MM.1S (cell line): ENCODE results near the gene FAXDC2.

Experiments
- DNase-seq: peaks from one replicate; pipeline ENCODE4 v3.0.0-alpha.2; 2015
- H2AFZ ChIP-seq: fragments of 300-600 bp; sonication (generic); 2 replicates; pipeline ENCODE4 v1.6.0; 2016; ENCODE audit warnings: antibody characterized with exemption, low read length
- H3F3A ChIP-seq: fragments of 300-600 bp; sonication (generic); 2 replicates; pipeline ENCODE4 v1.6.1; 2016; ENCODE audit warnings: mild to moderate bottlenecking, antibody characterized with exemption, low read length, moderate library complexity, mixed read lengths; ENCODE audit not compliant: insufficient read depth
- H3K27ac ChIP-seq: fragments of 300-600 bp; sonication (generic); 2 replicates; pipeline ENCODE4 v1.5.1; 2016; ENCODE audit warnings: mild to moderate bottlenecking, low read length
- H3K27me3 ChIP-seq: fragments of 300-600 bp; sonication (generic); replicated peaks from 2 replicates; pipeline ENCODE4 v1.6.0; 2016; ENCODE audit warnings: low read length; ENCODE audit not compliant: insufficient read depth
- H3K36me3 ChIP-seq: fragments of 300-600 bp; sonication (generic); replicated peaks from 2 replicates; pipeline ENCODE4 v1.6.1; 2016; ENCODE audit warnings: mild to moderate bottlenecking, low read length, mixed read lengths; ENCODE audit not compliant: insufficient read depth
- H3K4me1 ChIP-seq: fragments of 300-600 bp; sonication (generic); 2 replicates; pipeline ENCODE4 v1.6.1; 2016; ENCODE audit warnings: low read length, mixed read lengths
- H3K4me2 ChIP-seq: fragments of 300-600 bp; sonication (generic); 2 replicates; pipeline ENCODE4 v1.6.0; 2016; ENCODE audit warnings: low read depth, low read length
- H3K4me3 ChIP-seq: fragments of 300-600 bp; sonication (generic); 2 replicates; pipeline ENCODE4 v1.5.1; 2016; ENCODE audit warnings: low read length, mixed read lengths
- H3K79me2 ChIP-seq: fragments of 300-600 bp; sonication (generic); 2 replicates; pipeline ENCODE4 v1.6.1; 2016; ENCODE audit warnings: mixed run types, low read length, mixed read lengths
- H3K9ac ChIP-seq: fragments of 300-600 bp; sonication (generic); 2 replicates; pipeline ENCODE4 v1.6.1; 2016; ENCODE audit warnings: low read length, mixed read lengths
- H3K9me2 ChIP-seq: fragments of 300-600 bp; sonication (generic); replicated peaks from 2 replicates; pipeline ENCODE4 v1.6.1; 2016; ENCODE audit warnings: mild to moderate bottlenecking, low read length, mixed read lengths; ENCODE audit not compliant: insufficient read depth
- H3K9me3 ChIP-seq: fragments of 300-600 bp; sonication (generic); replicated peaks from 2 replicates; pipeline ENCODE4 v1.6.1; 2016; ENCODE audit warnings: mild to moderate bottlenecking, low read length, mixed read lengths; ENCODE audit not compliant: insufficient read depth
- H4K20me1 ChIP-seq: fragments of 300-600 bp; sonication (generic); 2 replicates; pipeline ENCODE4 v1.6.1; 2016; ENCODE audit warnings: mild to moderate bottlenecking, low read length, moderate library complexity, mixed read lengths; ENCODE audit not compliant: insufficient read depth
- CTCF ChIP-seq: fragments of 300-600 bp; sonication (generic); IDR thresholded peaks from 2 replicates; pipeline ENCODE4 v1.5.1; 2016; ENCODE audit warnings: antibody characterized with exemption, low read length, mixed read lengths
- EZH2 ChIP-seq: fragments of 300-600 bp; sonication (generic); optimal IDR thresholded peaks from 2 replicates; pipeline ENCODE3; 2017; ENCODE audit warnings: low read depth, mild to moderate bottlenecking, antibody characterized with exemption, low read length, mixed read lengths
- EZH2phosphoT487 ChIP-seq: fragments of 300-600 bp; sonication (generic); IDR thresholded peaks from 2 replicates; pipeline ENCODE4 v1.6.1; 2018; ENCODE audit warnings: antibody characterized with exemption, low read length

FAXDC2 gene

GRCh38 chr5:154776167-154776566 is 74.2 kb downstream of the FAXDC2 start:
- H3K4me3 ChIP-seq, result no peak overlapping the region
- H3K27me3 ChIP-seq, result no peaks in the 10 kb centered on the region
- no peak overlapping the region for H2AFZ ChIP-seq
- no peak for TF ChIP-seq EZH2phosphoT487
- no peak for TF ChIP-seq CTCF
- no peak for TF ChIP-seq EZH2
- H3K4me2 ChIP-seq, result no peak overlapping the region
- no peaks in the 10 kb centered on the region for H3K9me2 ChIP-seq
- no peaks in the 10 kb centered on the region for H3K36me3 ChIP-seq
- H4K20me1 ChIP-seq, result peaks cover 52% of the 10 kb centered on the region
- H3F3A ChIP-seq, result no peaks in the 10 kb centered on the region
- H3K9me3 ChIP-seq, result no peaks in the 10 kb centered on the region
- H3K9ac ChIP-seq, result no peak overlapping the region
- no peak for DNase-seq
- H3K79me2 ChIP-seq, result peaks cover 100% of the 10 kb centered on the region
- H3K4me1 ChIP-seq, result peaks cover 10% of the 10 kb centered on the region
- no peak overlapping the region for H3K27ac ChIP-seq

- Histone ChIP-seq H2AFZ (no peak overlapping the region), H4K20me1 (peaks cover 69% of the 10 kb centered on the region), H3K4me1 (no peaks in the 10 kb centered on the region; the same call in 1 of the 2 replicates), H3F3A (no peaks in the 10 kb centered on the region), H3K4me3 (no peak overlapping the region), H3K4me2 (no peak overlapping the region), H3K79me2 (peaks cover 99% of the 10 kb centered on the region), H3K27me3 (no peaks in the 10 kb centered on the region), H3K9me3 (no peaks in the 10 kb centered on the region), H3K27ac (no peak overlapping the region), H3K9ac (no peak overlapping the region), H3K9me2 (no peaks in the 10 kb centered on the region), H3K36me3 (no peaks in the 10 kb centered on the region)
- TF ChIP-seq EZH2, result no peak
- TF ChIP-seq CTCF, result no peak
- TF ChIP-seq EZH2phosphoT487, result no peak
- no peak for DNase-seq
Observed at GRCh38 chr5:154773326-154773725, 77.1 kb downstream of the FAXDC2 start.

- Histone ChIP-seq H3K79me2 (peaks cover 99% of the 10 kb centered on the region), H3F3A (no peaks in the 10 kb centered on the region), H3K9ac (no peak overlapping the region), H3K4me3 (no peak overlapping the region), H3K9me3 (no peaks in the 10 kb centered on the region), H3K4me1 (no peaks in the 10 kb centered on the region), H3K36me3 (no peaks in the 10 kb centered on the region), H3K27ac (no peak overlapping the region), H4K20me1 (peaks cover 87% of the 10 kb centered on the region), H3K9me2 (no peaks in the 10 kb centered on the region), H2AFZ (no peak overlapping the region), H3K27me3 (no peaks in the 10 kb centered on the region), H3K4me2 (no peak overlapping the region)
- TF ChIP-seq EZH2phosphoT487 (no peak), CTCF (no peak), EZH2 (no peak)
- no peak for DNase-seq
Observed at GRCh38 chr5:154771383-154771901, 79.0 kb downstream of the FAXDC2 start.
